HG02571 (cell line): ENCODE data around the gene MYRIP.
A peak's percentile ranks its signal among the peaks of the same experiment; 100 is the strongest.
"Not testable (repeated sequence)": the region's sequence is repeated elsewhere in the genome, so short reads cannot be mapped to it uniquely, and the experiment has no call there.

ENCODE experiments used
- ATAC-seq: cut with Tn5 transposase; IDR thresholded peaks from one replicate; pipeline ENCODE4 v1.9.1; 2021; ENCODE audit warnings: mild to moderate bottlenecking, moderate library complexity; ENCODE audit not compliant: unreplicated experiment

MYRIP gene

GRCh38 chr3:40116478-40117177 is 307.2 kb downstream of the MYRIP start:
- ATAC-seq = no peak

- no peak for ATAC-seq
Observed at GRCh38 chr3:40118091-40118490, 308.7 kb downstream of the MYRIP start.

- no peak for ATAC-seq
Observed at GRCh38 chr3:40120067-40120692, 310.8 kb downstream of the MYRIP start.

GRCh38 chr3:40120806-40121205 is 311.4 kb downstream of the MYRIP start:
- ATAC-seq = no peak

- no peak for ATAC-seq
Observed at GRCh38 chr3:40124918-40125317, 315.5 kb downstream of the MYRIP start.

GRCh38 chr3:40128166-40128565 is 318.8 kb downstream of the MYRIP start:
- ATAC-seq = no peak

- no peak for ATAC-seq
Observed at GRCh38 chr3:40129510-40129909, 320.1 kb downstream of the MYRIP start.

GRCh38 chr3:40129981-40130380 is 320.6 kb downstream of the MYRIP start:
- no peak for ATAC-seq

- no peak for ATAC-seq
Observed at GRCh38 chr3:40130721-40131120, 321.3 kb downstream of the MYRIP start.

GRCh38 chr3:40133886-40134575 is 324.6 kb downstream of the MYRIP start:
- not testable (repeated sequence) for ATAC-seq

- no peak for ATAC-seq
Observed at GRCh38 chr3:40137591-40138295, 328.3 kb downstream of the MYRIP start.

- no peak for ATAC-seq
Observed at GRCh38 chr3:40143283-40144090, 334.1 kb downstream of the MYRIP start.

GRCh38 chr3:40148827-40149226 is 339.4 kb downstream of the MYRIP start:
- ATAC-seq = no peak

GRCh38 chr3:40152482-40153133 is 343.2 kb downstream of the MYRIP start:
- ATAC-seq = no peak

GRCh38 chr3:40160933-40161332 is 351.5 kb downstream of the MYRIP start:
- no peak for ATAC-seq

GRCh38 chr3:40162616-40163015 is 353.2 kb downstream of the MYRIP start:
- ATAC-seq = no peak

GRCh38 chr3:40166997-40167396 is 357.6 kb downstream of the MYRIP start:
- ATAC-seq = no peak

GRCh38 chr3:40167958-40168357 is 358.5 kb downstream of the MYRIP start:
- no peak for ATAC-seq

- ATAC-seq = peak; percentile 43
Observed at GRCh38 chr3:40169983-40170382, 360.6 kb downstream of the MYRIP start.

GRCh38 chr3:40170395-40170794 is 361.0 kb downstream of the MYRIP start:
- ATAC-seq = peak; percentile 88
